Kidney epithelial cell (primary cell): ENCODE measurements around the gene DSCAM. TPM values are rescaled to one million over a fixed set of nuclear protein-coding genes. Genes with fewer than 3 reads are reported as not detected.

Source experiments
- DNase-seq: peaks from one replicate; pipeline ENCODE4 v3.0.0-alpha.2; 2010; ENCODE audit warnings: low read depth
- H3K27me3 ChIP-seq: 2 replicates; pipeline ENCODE4 v1.6.0; 2011; ENCODE audit warnings: low read length; ENCODE audit not compliant: control insufficient read depth, insufficient read depth
- H3K36me3 ChIP-seq: 2 replicates; pipeline ENCODE4 v1.5.1; 2011; ENCODE audit warnings: low read length; ENCODE audit not compliant: control insufficient read depth, insufficient read depth
- H3K4me3 ChIP-seq: 2 replicates; pipeline ENCODE4 v1.5.1; 2011; ENCODE audit warnings: low read depth, mild to moderate bottlenecking, control low read depth, low read length
- CTCF ChIP-seq: IDR thresholded peaks from 2 replicates; pipeline ENCODE4 v1.5.1; 2011; ENCODE audit warnings: mild to moderate bottlenecking, moderate library complexity, low read length, control low read depth, inconsistent platforms; ENCODE audit not compliant: insufficient read depth, poor library complexity, severe bottlenecking
- total RNA-seq: library from RNA; depleted of rRNA; stranded (reverse); fragments of >200 nt; gene quantifications from 2 replicates; pipeline ENCODE4 v1.2.3, GENCODE V29; 2015

The DSCAM gene
- total RNA-seq, 1 donor from 2014 or later: 0.21 TPM

GRCh38 chr21:40640266-40640789 is 206.6 kb downstream of the DSCAM start:
- Histone ChIP-seq H3K27me3 (no peaks in the 10 kb centered on the region), H3K36me3 (no peaks in the 10 kb centered on the region), H3K4me3 (no peak overlapping the region)
- no peak for TF ChIP-seq CTCF
- no peak for DNase-seq

GRCh38 chr21:40639616-40640194 is 207.3 kb downstream of the DSCAM start:
- Histone ChIP-seq H3K27me3 (no peaks in the 10 kb centered on the region), H3K36me3 (no peaks in the 10 kb centered on the region), H3K4me3 (no peak overlapping the region)
- no peak for DNase-seq
- no peak for TF ChIP-seq CTCF

- H3K4me3 ChIP-seq: no peak overlapping the region
- DNase-seq: no peak
- H3K36me3 ChIP-seq: no peaks in the 10 kb centered on the region
- no peaks in the 10 kb centered on the region for H3K27me3 ChIP-seq
- no peak for TF ChIP-seq CTCF
Observed at GRCh38 chr21:40638466-40639251, 208.3 kb downstream of the DSCAM start.

GRCh38 chr21:40636026-40636425 is 210.9 kb downstream of the DSCAM start:
- Histone ChIP-seq H3K27me3 (no peaks in the 10 kb centered on the region), H3K36me3 (no peaks in the 10 kb centered on the region), H3K4me3 (no peak overlapping the region)
- DNase-seq: no peak
- TF ChIP-seq CTCF: no peak

- no peak for DNase-seq
- no peak for TF ChIP-seq CTCF
- Histone ChIP-seq H3K36me3 (no peaks in the 10 kb centered on the region), H3K4me3 (no peak overlapping the region), H3K27me3 (no peaks in the 10 kb centered on the region)
Observed at GRCh38 chr21:40635391-40635790, 211.6 kb downstream of the DSCAM start.
